HG03066 (cell line): ENCODE measurements around the gene SEC24D.
"Not testable (repeated sequence)": the region's sequence is repeated elsewhere in the genome, so short reads cannot be mapped to it uniquely, and the experiment has no call there.

Experiments used
- ATAC-seq: cut with Tn5 transposase; IDR thresholded peaks from one replicate; pipeline ENCODE4 v1.9.1; 2021; ENCODE audit warnings: low read depth; ENCODE audit not compliant: unreplicated experiment

SEC24D gene

GRCh38 chr4:118835571-118836300 is at the start of gene SEC24D:
SEC24D (minus strand) TSS chr4:118836126; CDS start chr4:118833696, 2,430 bp downstream.
- ATAC-seq = peak; percentile 71

GRCh38 chr4:118884716-118885115 is 48.8 kb upstream of the SEC24D start:
- ATAC-seq = no peak

- no peak for ATAC-seq
These were observed 47.9 kb upstream of the SEC24D start for GRCh38 chr4:118883861-118884260.

- ATAC-seq = no peak
These were observed 45.7 kb upstream of the SEC24D start for GRCh38 chr4:118881512-118882146.

GRCh38 chr4:118879409-118879808 is 43.5 kb upstream of the SEC24D start:
- no peak for ATAC-seq

DNA sequence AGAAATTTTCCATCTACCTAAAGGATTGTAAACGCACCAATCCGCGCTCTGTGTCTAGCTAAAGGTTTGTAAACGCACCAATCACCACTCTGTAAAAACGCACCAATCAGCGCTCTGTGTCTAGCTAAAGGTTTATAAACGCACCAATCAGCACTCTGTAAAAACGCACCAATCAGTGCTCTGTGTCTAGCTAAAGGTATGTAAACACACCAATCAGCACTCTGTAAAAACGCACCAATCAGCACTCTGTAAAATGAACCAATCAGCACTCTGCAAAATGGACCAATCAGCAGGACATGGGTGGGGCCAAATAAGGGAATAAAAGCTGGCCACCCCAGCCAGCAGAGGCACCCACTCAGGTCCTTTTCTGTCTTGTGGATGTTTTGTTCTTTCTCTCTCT is 42.6 kb upstream of the SEC24D start:
- ATAC-seq = not testable (repeated sequence)

DNA sequence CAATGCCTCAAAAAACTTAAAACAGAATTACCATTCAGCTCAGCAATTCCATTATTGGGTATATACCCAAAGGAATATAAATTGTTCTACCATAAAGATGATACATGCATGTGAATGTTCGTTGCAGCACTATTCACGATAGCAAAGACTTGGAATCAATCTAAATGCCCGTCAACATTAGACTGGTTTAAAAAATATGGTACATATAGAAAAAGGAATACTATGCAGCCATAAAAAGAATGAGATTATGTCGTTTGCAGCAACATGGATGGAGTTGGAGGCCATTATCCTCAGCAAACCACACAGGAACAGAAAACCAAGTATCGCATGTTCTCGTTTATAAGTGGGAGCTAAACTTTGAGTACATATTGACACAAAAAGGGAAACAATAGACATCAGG is 41.9 kb upstream of the SEC24D start:
- ATAC-seq = no peak

GRCh38 chr4:118872181-118872580 is 36.3 kb upstream of the SEC24D start:
- ATAC-seq = no peak

- no peak for ATAC-seq
These were observed 33.9 kb upstream of the SEC24D start for GRCh38 chr4:118869808-118870342.

- ATAC-seq = no peak
These were observed 31.6 kb upstream of the SEC24D start for GRCh38 chr4:118867311-118868067.

GRCh38 chr4:118866442-118866841 is 30.5 kb upstream of the SEC24D start:
- no peak for ATAC-seq

DNA sequence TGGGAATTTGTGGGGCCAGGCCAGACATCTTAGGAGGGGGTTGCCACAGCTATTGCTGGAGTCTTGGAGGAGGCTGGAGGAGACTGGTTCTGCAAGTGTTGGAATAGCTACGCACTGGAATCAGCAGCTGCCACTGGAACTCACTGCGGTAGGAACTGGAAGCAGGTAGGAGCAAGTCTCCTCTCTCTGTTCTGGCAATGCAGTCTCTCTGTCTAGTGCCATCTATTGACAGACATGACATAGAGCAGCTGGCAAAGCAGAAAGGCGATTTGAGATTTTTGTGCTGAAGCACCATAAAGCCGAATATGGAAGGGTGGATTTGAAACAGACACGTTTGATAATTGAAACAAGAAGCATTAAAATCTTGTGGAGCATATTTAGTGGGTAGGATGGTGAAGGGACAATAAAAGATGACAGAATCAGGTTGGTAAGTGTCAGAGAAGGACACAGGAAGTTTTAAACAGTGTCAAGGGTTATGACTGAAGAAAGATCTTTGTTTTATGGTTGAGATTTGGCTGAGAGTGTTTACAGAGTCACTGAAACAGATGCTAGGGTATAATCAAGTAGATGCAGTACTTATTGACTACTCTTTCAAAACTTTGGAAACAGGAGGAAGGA is 29.3 kb upstream of the SEC24D start:
- peak; percentile 82 for ATAC-seq

DNA sequence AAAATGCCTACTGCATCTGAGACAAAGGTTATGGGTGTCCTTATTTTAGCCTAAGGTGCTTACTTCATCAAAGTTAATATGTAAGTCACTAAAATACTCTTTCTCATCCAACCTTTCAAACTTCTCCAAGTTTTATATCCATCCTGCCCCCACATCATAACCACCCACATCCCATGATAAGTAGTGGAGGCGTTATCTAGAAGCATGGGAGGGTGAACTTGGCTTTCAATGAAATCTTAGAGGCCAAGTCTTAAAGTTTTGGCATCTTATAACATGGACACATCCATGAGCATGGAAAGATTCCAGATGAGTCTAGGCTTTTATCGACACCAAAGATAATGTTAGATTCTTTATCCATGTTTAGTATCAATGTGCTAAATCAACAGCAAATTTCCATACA is 22.9 kb upstream of the SEC24D start:
- no peak for ATAC-seq

GRCh38 chr4:118857760-118858159 is 21.8 kb upstream of the SEC24D start:
- ATAC-seq = no peak

DNA sequence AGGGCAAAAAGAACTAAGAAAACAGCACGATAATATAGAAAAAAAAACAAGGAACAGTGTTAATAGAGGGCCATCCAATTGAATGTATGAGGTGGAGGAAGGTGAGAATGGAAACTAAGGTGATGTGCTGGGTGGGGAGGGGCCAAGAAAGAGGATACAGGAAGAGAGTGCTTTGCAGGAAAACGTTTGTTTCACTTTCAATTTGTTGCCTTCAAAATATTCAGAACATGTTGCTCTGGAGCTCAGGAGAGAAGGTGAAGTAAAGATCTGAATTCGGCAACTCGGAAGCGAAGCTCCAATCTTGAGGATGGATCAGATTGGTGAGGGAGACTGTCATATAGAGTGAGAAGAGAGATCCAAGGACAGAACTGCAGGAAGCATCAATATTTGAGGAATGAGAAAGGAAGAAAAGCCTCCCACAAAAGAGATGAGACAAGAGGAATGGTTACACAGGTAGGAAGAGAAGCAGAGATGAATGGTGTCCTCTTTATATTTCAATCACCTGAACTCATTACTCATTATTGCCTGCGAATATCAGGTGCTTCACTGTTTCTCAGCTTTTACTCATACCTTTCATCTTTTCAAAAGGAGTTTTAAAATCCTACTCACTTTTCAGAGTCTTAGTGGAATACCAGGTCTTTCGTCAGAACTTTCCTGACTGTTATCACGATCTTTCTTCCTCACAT is 14.7 kb upstream of the SEC24D start:
- peak; percentile 91 for ATAC-seq

DNA sequence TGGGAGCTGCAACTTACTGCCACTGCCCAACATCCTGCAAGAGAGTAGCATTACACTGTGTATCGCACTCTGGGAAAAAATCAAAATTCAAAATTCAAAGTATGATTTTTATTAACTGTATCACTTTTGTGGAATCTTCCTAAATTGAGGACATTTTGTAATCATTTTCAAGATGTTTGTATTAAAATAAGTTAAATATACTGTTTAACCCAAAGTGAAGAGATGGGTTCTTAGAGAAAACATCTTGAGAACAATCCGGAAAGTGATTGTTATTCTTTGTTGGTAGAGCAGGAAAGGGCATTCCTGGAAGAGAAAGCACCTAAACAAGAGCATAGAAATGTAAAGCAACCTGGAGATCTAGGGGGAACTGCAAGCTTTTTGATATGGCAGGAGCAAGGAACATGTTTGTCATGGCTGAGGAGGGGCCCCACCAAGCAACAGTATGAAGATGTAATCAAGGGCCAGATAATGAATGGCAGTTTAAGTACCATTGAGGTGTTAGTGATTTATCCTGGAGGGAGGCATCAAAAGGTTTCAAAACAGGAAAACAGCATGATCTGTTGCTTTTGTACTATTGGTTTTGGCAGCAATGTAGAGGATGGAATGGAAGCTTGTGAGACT is 14.1 kb upstream of the SEC24D start:
- ATAC-seq = no peak

- no peak for ATAC-seq
These were observed 13.0 kb upstream of the SEC24D start for GRCh38 chr4:118848901-118849300.

- no peak for ATAC-seq
These were observed 12.3 kb upstream of the SEC24D start for GRCh38 chr4:118848242-118848641.

GRCh38 chr4:118846979-118847378 is 11.1 kb upstream of the SEC24D start:
- ATAC-seq = no peak

- no peak for ATAC-seq
These were observed 9.7 kb upstream of the SEC24D start for GRCh38 chr4:118845552-118846050.
